Right lobe of liver (tissue), 6 donors: ENCODE results near the gene CGB1. TPM values are rescaled to one million over a fixed set of nuclear protein-coding genes. Genes with fewer than 3 reads are reported as not detected.

Experiments used
- ATAC-seq, 4 donors: fragments of 200-7000 bp; cut with Tn5 transposase; one replicate each; pipeline ENCODE4 v1.9.1; 2020; ENCODE audit warnings: mild to moderate bottlenecking in 4 of 4, moderate library complexity in 4 of 4
- DNase-seq, 3 donors: peaks; one replicate each; pipeline ENCODE4 v3.0.0-alpha.2; 2020
- H3K27ac ChIP-seq, 3 donors: fragments of 200-600 bp; one replicate each; pipeline ENCODE4 v1.8.0; 2022
- H3K27me3 ChIP-seq, 2 donors: fragments of 200-600 bp; one replicate each; pipeline ENCODE4 v1.8.0; 2022
- H3K36me3 ChIP-seq, 4 donors: fragments of 200-600 bp; sonication (generic) in 1 of 4; one replicate each; pipeline versions ENCODE4 v1.5.1 to v1.8.0; 2017 to 2022; ENCODE audit warnings: control low read depth in 1 of 4
- H3K4me1 ChIP-seq, 4 donors: fragments of 200-600 bp; sonication (generic) in 1 of 4; one replicate each; pipeline versions ENCODE4 v1.5.1 to v1.8.0; 2017 to 2022; ENCODE audit warnings: control low read depth in 1 of 4
- H3K4me3 ChIP-seq, 3 donors: fragments of 200-600 bp; one replicate each; pipeline ENCODE4 v1.8.0; 2022
- H3K9me3 ChIP-seq, 4 donors: fragments of 200-600 bp; sonication (generic) in 1 of 4; one replicate each; pipeline versions ENCODE4 v1.5.1 to v1.8.0; 2017 to 2022; ENCODE audit warnings: control low read depth in 1 of 4
- CTCF ChIP-seq, 4 donors: fragments of 200-600 bp in 3 of 4; fragments of 450-650 bp in 1 of 4; IDR thresholded peaks; one replicate each; pipeline versions ENCODE4 v1.5.1 to v1.8.0; 2016 to 2022; ENCODE audit warnings: antibody characterized with exemption in 4 of 4, mild to moderate bottlenecking in 2 of 4
- POLR2A ChIP-seq: fragments of 450-650 bp; IDR thresholded peaks from one replicate; pipeline ENCODE4 v1.6.1; 2017; ENCODE audit warnings: antibody characterized with exemption, mild to moderate bottlenecking
- WGBS: methylation state at CpG from one replicate; pipeline ENCODE4 v1.1.6; 2018; ENCODE audit warnings: low coverage, low lambda C conversion rate; ENCODE audit not compliant: insufficient coverage; ENCODE audit errors: missing lambda C conversion rate; 5-methylcytosine and 5-hydroxymethylcytosine counted together
- intact Hi-C, 2 donors: fragments of 100-400 bp; cut with DNase I; formaldehyde crosslinking; loops; one replicate each; pipeline versions ENCODE4 v1.11.2 to v1.14.1; 2022
- total RNA-seq, 6 experiments: library from RNA; depleted of rRNA in 2 of 6; stranded (reverse); fragments of >200 nt in 2 of 6; fragmentation: NEBNext Ultra II Directional in 3 of 6; extraction: Animal tissue kit (Norgen Biotek cat#: 25700) in 3 of 6; gene quantifications; one replicate each; pipeline versions ENCODE4 v1.1.0 to v1.2.4, GENCODE V29; 2016 to 2023
- donor health status: DM: no; HTN: yes; CAD: no.
- donor health status: DM: no; HTN: no; CAD: no.
- donor health status: DM: no; HTN: no; CAD: no.
- donor health status: DM: no; HTN: yes; CAD: no.
- donor health status: DM: no; HTN: yes; CAD: no.

CGB1 gene
- total RNA-seq, 6 experiments from 2014 or later, result not detected

GRCh38 chr19:48990400-48990799 is 46.3 kb downstream of the CGB1 start:
- WGBS, result 73% methylated on average over 4 of the region's 4 CpGs
- no peak overlapping the region for H3K4me3 ChIP-seq
- TF ChIP-seq CTCF (IDR thresholded peaks at IDR 0.05) (no peak), POLR2A (no peak)
- peaks cover 0 to 21% (median 0%) of the 10 kb centered on the region in 4 donors for H3K36me3 ChIP-seq
- peaks cover 0 to 18% (median 11%) of the 10 kb centered on the region in 4 donors for H3K4me1 ChIP-seq
- no peaks in the 10 kb centered on the region for H3K27me3 ChIP-seq
- intact Hi-C loops, result no loop called here
- H3K27ac ChIP-seq, result no peak overlapping the region
- H3K9me3 ChIP-seq, result no peaks in the 10 kb centered on the region
- ATAC-seq (no peak), DNase-seq (no peak)

GRCh38 chr19:48989701-48990291 is 46.9 kb downstream of the CGB1 start:
- no peak for ATAC-seq
- TF ChIP-seq POLR2A (no peak), CTCF (IDR thresholded peaks at IDR 0.05) (no peak)
- intact Hi-C loops, result no loop called here
- Histone ChIP-seq H3K9me3 (no peaks in the 10 kb centered on the region), H3K27me3 (no peaks in the 10 kb centered on the region), H3K36me3 (peaks cover 0 to 27% (median 2%) of the 10 kb centered on the region in 4 donors), H3K4me3 (no peak overlapping the region), H3K27ac (no peak overlapping the region), H3K4me1 (peaks cover 0 to 18% (median 10%) of the 10 kb centered on the region in 4 donors)
- WGBS, result 93% methylated on average over 10 of the region's 17 CpGs
- no peak for DNase-seq

- DNase-seq (no peak), ATAC-seq (no peak)
- Histone ChIP-seq H3K27ac (no peak overlapping the region), H3K4me3 (no peak overlapping the region), H3K9me3 (no peaks in the 10 kb centered on the region), H3K36me3 (peaks cover 0 to 36% (median 5%) of the 10 kb centered on the region in 4 donors), H3K4me1 (peaks cover 0 to 11% (median 5%) of the 10 kb centered on the region in 4 donors), H3K27me3 (no peaks in the 10 kb centered on the region)
- intact Hi-C loops, result no loop called here
- no peak for TF ChIP-seq CTCF (IDR thresholded peaks at IDR 0.05)
- TF ChIP-seq POLR2A, result no peak
- WGBS, result 92% methylated on average over 9 of the region's 9 CpGs
Measured at GRCh38 chr19:48988860-48989259, 47.8 kb downstream of the CGB1 start.

GRCh38 chr19:48988286-48988685 is 48.4 kb downstream of the CGB1 start:
- H3K4me1 ChIP-seq, result peaks cover 0 to 13% (median 5%) of the 10 kb centered on the region in 4 donors
- DNase-seq, result no peak
- no peak for ATAC-seq
- TF ChIP-seq CTCF (IDR thresholded peaks at IDR 0.05), result no peak
- TF ChIP-seq POLR2A, result no peak
- no peak overlapping the region for H3K27ac ChIP-seq
- H3K36me3 ChIP-seq, result peaks cover 0 to 36% (median 5%) of the 10 kb centered on the region in 4 donors
- intact Hi-C loops, result no loop called here
- H3K4me3 ChIP-seq, result no peak overlapping the region
- H3K27me3 ChIP-seq, result no peaks in the 10 kb centered on the region
- H3K9me3 ChIP-seq, result no peaks in the 10 kb centered on the region
- WGBS, result 89% methylated on average over 7 of the region's 7 CpGs
